GM12892 (cell line): ENCODE measurements around the gene H3-3A. TPM values are rescaled to one million over a fixed set of nuclear protein-coding genes. Genes with fewer than 3 reads are reported as not detected.
A peak's percentile ranks its signal among the peaks of the same experiment; 100 is the strongest.

Experiments
- DNase-seq: peaks from one replicate; pipeline ENCODE4 v3.0.0; 2011; ENCODE audit not compliant: insufficient read length
- FAIRE-seq: peaks from 2 replicates; lab custom pipeline; 2011; peaks lifted over from hg19 to GRCh38; lab: Jason Lieb, UNC
- POLR2A ChIP-seq: IDR thresholded peaks from 2 replicates; pipeline ENCODE4 v1.6.1; 2011; ENCODE audit warnings: low read depth, low read length, control low read depth
- POLR2AphosphoS5 ChIP-seq: IDR thresholded peaks from 2 replicates; pipeline ENCODE4 v1.6.1; 2011; ENCODE audit warnings: low read depth, low read length, control low read depth
- TAF1 ChIP-seq: IDR thresholded peaks from 2 replicates; pipeline ENCODE4 v1.6.1; 2011; ENCODE audit warnings: low read depth, mild to moderate bottlenecking, control low read depth, low read length, borderline replicate concordance
- polyA plus RNA-seq: library from polyadenylated mRNA; unstranded; fragments of >200 nt; gene quantifications from one replicate; pipeline ENCODE4 v1.2.1, GENCODE V29; 2012; ENCODE audit warnings: missing spikeins, inconsistent platforms; ENCODE audit not compliant: missing spikeins

H3-3A gene
- 266 TPM for polyA plus RNA-seq

GRCh38 chr1:226062558-226063223, at the start of gene H3-3A:
TSS of gene H3-3A (plus strand) at chr1:226062716. CDS start at chr1:226064352, 1,636 bp downstream.
- peak; percentile 90 for FAIRE-seq
- TF ChIP-seq POLR2AphosphoS5, result peak; percentile 92
- TF ChIP-seq POLR2A, result peak; percentile 96
- peak; percentile 92 for TF ChIP-seq TAF1

GRCh38 chr1:226017070-226017469, 45.4 kb upstream of the H3-3A start:
- DNase-seq (no peak), FAIRE-seq (no peak)
- no peak for TF ChIP-seq TAF1
- no peak for TF ChIP-seq POLR2AphosphoS5
- TF ChIP-seq POLR2A, result no peak

More at GRCh38 chr1:226062558-226063223, at the start of gene H3-3A:
- peak; percentile 80 for DNase-seq

GRCh38 chr1:226019572-226019971, 42.9 kb upstream of the H3-3A start:
- no peak for FAIRE-seq
- no peak for TF ChIP-seq TAF1
- TF ChIP-seq POLR2AphosphoS5, result no peak
- TF ChIP-seq POLR2A, result no peak
- DNase-seq, result no peak

- no peak for DNase-seq
- FAIRE-seq, result no peak
- TF ChIP-seq POLR2A (no peak), TAF1 (no peak), POLR2AphosphoS5 (no peak)
Observed at GRCh38 chr1:226021401-226021800, 41.1 kb upstream of the H3-3A start.

- FAIRE-seq, result no peak
- DNase-seq, result no peak
- TF ChIP-seq TAF1 (no peak), POLR2AphosphoS5 (no peak), POLR2A (no peak)
Observed at GRCh38 chr1:226021801-226022200, 40.7 kb upstream of the H3-3A start.

GRCh38 chr1:226023735-226024134, 38.8 kb upstream of the H3-3A start:
- TF ChIP-seq POLR2AphosphoS5 (no peak), POLR2A (no peak), TAF1 (no peak)
- no peak for DNase-seq
- FAIRE-seq, result no peak

- FAIRE-seq (no peak), DNase-seq (no peak)
- TF ChIP-seq POLR2A, result no peak
- TF ChIP-seq TAF1, result no peak
- TF ChIP-seq POLR2AphosphoS5, result no peak
Observed at GRCh38 chr1:226026833-226027232, 35.7 kb upstream of the H3-3A start.

GRCh38 chr1:226027538-226028217, 34.8 kb upstream of the H3-3A start:
- no peak for DNase-seq
- no peak for TF ChIP-seq POLR2AphosphoS5
- no peak for TF ChIP-seq POLR2A
- FAIRE-seq, result no peak

- FAIRE-seq (peak; percentile 62), DNase-seq (peak; percentile 32)
- TF ChIP-seq POLR2AphosphoS5 (no peak), POLR2A (no peak), TAF1 (no peak)
Observed at GRCh38 chr1:226029093-226029496, 33.4 kb upstream of the H3-3A start.

- DNase-seq, result no peak
- TF ChIP-seq TAF1, result no peak
- TF ChIP-seq POLR2A, result no peak
- no peak for TF ChIP-seq POLR2AphosphoS5
- peak; percentile 46 for FAIRE-seq
Observed at GRCh38 chr1:226029568-226030225, 32.8 kb upstream of the H3-3A start.

GRCh38 chr1:226033582-226033981, 28.9 kb upstream of the H3-3A start:
- DNase-seq, result no peak
- no peak for TF ChIP-seq TAF1
- no peak for TF ChIP-seq POLR2AphosphoS5
- FAIRE-seq, result no peak

GRCh38 chr1:226033991-226034390, 28.5 kb upstream of the H3-3A start:
- TF ChIP-seq POLR2AphosphoS5, result no peak
- TF ChIP-seq TAF1, result no peak
- TF ChIP-seq POLR2A, result no peak
- no peak for DNase-seq
- no peak for FAIRE-seq
